ENCODE measurements around the gene PRR19.
"Not testable (repeated sequence)": the region's sequence is repeated elsewhere in the genome, so short reads cannot be mapped to it uniquely, and the experiment has no call there.

Gene PRR19

DNA sequence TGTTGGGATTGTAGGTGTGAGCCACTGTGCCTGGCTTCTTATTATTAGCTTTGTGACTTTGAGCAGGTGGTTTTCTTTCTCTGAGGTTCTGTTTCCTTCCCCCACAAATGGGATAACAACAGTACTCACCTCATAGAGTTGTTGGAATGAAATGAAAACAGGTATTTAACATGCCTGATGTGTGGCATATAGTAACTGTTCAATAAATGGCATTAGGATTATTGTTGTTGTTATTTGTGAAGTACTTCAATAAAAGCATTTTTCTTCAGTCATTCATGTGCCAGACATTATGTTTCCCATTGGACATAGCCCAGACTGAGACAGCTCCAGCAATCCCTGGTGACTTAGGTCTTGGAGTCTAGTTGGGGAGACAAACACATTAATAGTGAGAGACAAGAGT, 25.0 kb downstream of the PRR19 start:
- H3K27ac Mint-ChIP-seq: no peak overlapping the region
- peaks cover 14% of the 10 kb centered on the region for H3K4me1 Mint-ChIP-seq (ENCODE audit: low read depth)
- no peaks in the 10 kb centered on the region for H3K36me3 Mint-ChIP-seq (ENCODE audit: low read depth)
- peaks cover 21% of the 10 kb centered on the region for H3K27me3 Mint-ChIP-seq (ENCODE audit: low read depth)
- DNase-seq (ENCODE audit: low spot score): no peak
- H3K9me3 Mint-ChIP-seq: no peaks in the 10 kb centered on the region
- peak overlapping the region; percentile 86 for H3K4me3 Mint-ChIP-seq

- Mint-ChIP-seq H3K36me3 (ENCODE audit: low read depth) (no peaks in the 10 kb centered on the region), H3K4me3 (no peak overlapping the region), H3K27ac (no peak overlapping the region), H3K27me3 (ENCODE audit: low read depth) (peaks cover 17% of the 10 kb centered on the region), H3K4me1 (ENCODE audit: low read depth) (peaks cover 14% of the 10 kb centered on the region), H3K9me3 (no peaks in the 10 kb centered on the region)
- DNase-seq (ENCODE audit: low spot score): no peak
Observed at GRCh38 chr19:42327381-42327780, 25.4 kb downstream of the PRR19 start.

GRCh38 chr19:42328106-42328505, 26.2 kb downstream of the PRR19 start:
- no peaks in the 10 kb centered on the region for H3K9me3 Mint-ChIP-seq
- no peak overlapping the region for H3K27ac Mint-ChIP-seq
- DNase-seq (ENCODE audit: low spot score): no peak
- peaks cover 10% of the 10 kb centered on the region for H3K27me3 Mint-ChIP-seq (ENCODE audit: low read depth)
- H3K4me1 Mint-ChIP-seq (ENCODE audit: low read depth): peaks cover 14% of the 10 kb centered on the region
- H3K4me3 Mint-ChIP-seq: no peak overlapping the region
- H3K36me3 Mint-ChIP-seq (ENCODE audit: low read depth): no peaks in the 10 kb centered on the region

DNA sequence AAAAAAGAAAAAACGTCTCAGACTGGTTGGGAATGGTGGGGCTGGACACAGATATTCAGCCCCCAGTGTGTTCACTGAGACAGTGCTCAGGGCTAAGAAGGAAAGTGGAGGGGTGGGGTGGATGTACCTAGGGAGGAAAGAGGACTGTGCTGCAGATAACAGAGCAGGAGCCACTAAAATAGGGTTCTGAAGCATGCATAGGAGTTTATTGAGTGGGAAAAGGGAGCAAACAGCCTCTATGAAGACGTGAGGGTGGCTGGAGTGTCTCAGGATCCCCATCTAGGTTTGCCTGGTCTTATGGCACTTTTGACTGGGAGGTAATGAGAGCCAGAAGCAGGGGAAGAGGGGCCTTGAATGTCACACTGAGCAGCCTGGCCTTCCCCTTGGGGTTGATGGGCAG, 26.9 kb downstream of the PRR19 start:
- no peak for DNase-seq (ENCODE audit: low spot score)
- no peak overlapping the region for H3K27ac Mint-ChIP-seq
- H3K36me3 Mint-ChIP-seq (ENCODE audit: low read depth): no peaks in the 10 kb centered on the region
- H3K9me3 Mint-ChIP-seq: no peaks in the 10 kb centered on the region
- H3K4me3 Mint-ChIP-seq: no peak overlapping the region
- peaks cover 6% of the 10 kb centered on the region for H3K27me3 Mint-ChIP-seq (ENCODE audit: low read depth)
- H3K4me1 Mint-ChIP-seq (ENCODE audit: low read depth): peaks cover 14% of the 10 kb centered on the region

DNA sequence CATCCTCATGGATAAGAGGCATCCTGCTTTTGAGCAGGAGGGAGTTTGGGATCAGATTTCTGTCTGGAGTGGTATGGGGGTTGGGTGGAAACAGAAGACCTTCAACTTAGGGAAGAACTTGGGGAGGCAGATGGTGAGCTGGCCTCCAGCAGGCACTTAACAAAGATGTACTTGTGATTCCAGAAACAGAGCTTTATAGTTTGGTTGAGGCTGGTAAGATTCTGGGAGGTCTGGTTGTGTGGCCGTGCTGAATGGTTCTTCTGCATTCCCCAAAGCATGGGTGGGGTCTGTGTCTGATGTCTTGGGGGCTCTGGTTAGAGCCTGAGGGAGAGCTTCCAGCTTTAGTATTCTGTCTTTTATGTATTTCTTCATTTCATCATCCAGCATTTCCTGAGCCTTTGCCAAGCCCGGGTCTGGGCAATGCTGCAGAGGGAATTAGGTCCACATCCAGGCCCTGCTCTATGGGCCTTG, 28.3 kb downstream of the PRR19 start:
- no peaks in the 10 kb centered on the region for H3K36me3 Mint-ChIP-seq (ENCODE audit: low read depth)
- DNase-seq (ENCODE audit: low spot score): no peak
- no peak overlapping the region for H3K27ac Mint-ChIP-seq
- H3K9me3 Mint-ChIP-seq: no peaks in the 10 kb centered on the region
- H3K27me3 Mint-ChIP-seq (ENCODE audit: low read depth): no peaks in the 10 kb centered on the region
- peaks cover 10% of the 10 kb centered on the region for H3K4me1 Mint-ChIP-seq (ENCODE audit: low read depth)
- H3K4me3 Mint-ChIP-seq: no peak overlapping the region

GRCh38 chr19:42331333-42331732, 29.4 kb downstream of the PRR19 start:
- not testable (repeated sequence) for DNase-seq (ENCODE audit: low spot score); H3K4me3 Mint-ChIP-seq; H3K9me3 Mint-ChIP-seq; H3K4me1 Mint-ChIP-seq (ENCODE audit: low read depth); H3K27ac Mint-ChIP-seq; H3K27me3 Mint-ChIP-seq (ENCODE audit: low read depth); H3K36me3 Mint-ChIP-seq (ENCODE audit: low read depth)

DNA sequence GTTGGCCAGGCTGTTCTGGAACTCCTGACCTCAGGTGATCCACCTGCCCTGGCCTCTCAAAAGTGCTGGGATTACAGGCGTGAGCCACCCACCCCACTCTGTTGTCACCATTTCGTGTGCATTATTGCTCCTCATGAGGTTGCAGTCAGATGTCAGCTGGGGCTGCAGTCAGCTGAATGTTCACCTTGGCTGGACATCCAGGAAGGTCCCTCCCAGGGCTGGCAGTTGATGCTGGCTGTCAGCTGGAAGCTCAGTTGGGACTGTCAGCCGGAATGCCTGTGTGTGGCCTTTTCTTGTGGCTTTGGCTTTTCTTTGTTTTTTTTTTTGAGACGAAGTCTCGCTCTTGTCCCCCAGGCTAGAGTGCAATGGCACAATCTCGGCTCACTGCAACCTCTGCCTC, 30.1 kb downstream of the PRR19 start:
- H3K36me3 Mint-ChIP-seq (ENCODE audit: low read depth): no peaks in the 10 kb centered on the region
- no peaks in the 10 kb centered on the region for H3K27me3 Mint-ChIP-seq (ENCODE audit: low read depth)
- H3K4me1 Mint-ChIP-seq (ENCODE audit: low read depth): peaks cover 3% of the 10 kb centered on the region
- no peaks in the 10 kb centered on the region for H3K9me3 Mint-ChIP-seq
- no peak overlapping the region for H3K27ac Mint-ChIP-seq
- no peak for DNase-seq (ENCODE audit: low spot score)
- no peak overlapping the region for H3K4me3 Mint-ChIP-seq

DNA sequence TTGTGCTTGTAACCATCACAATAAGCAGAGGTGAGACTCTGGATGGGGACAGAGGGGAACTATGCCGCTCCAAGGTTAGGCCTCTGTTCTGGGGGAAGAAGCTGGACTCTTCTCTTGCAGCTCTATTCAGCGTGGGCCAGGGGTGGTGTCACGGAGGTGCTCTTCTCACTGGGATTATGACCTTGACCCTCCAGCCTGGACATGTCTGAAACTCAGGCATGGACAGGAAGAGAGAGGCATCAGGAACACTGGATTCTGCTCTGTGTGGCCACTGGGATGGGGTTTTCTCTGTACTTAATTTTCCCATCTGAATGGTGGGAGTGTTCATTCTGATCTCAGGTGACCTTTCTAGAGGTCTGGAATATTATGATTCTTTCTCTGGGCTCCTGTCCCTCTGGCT, 31.1 kb downstream of the PRR19 start:
- Mint-ChIP-seq H3K9me3 (no peaks in the 10 kb centered on the region), H3K27me3 (ENCODE audit: low read depth) (no peaks in the 10 kb centered on the region), H3K27ac (no peak overlapping the region), H3K36me3 (ENCODE audit: low read depth) (no peaks in the 10 kb centered on the region), H3K4me3 (no peak overlapping the region), H3K4me1 (ENCODE audit: low read depth) (no peaks in the 10 kb centered on the region)
- no peak for DNase-seq (ENCODE audit: low spot score)

GRCh38 chr19:42333975-42334696, 32.2 kb downstream of the PRR19 start:
- Mint-ChIP-seq H3K27me3 (ENCODE audit: low read depth) (no peaks in the 10 kb centered on the region), H3K27ac (no peak overlapping the region), H3K36me3 (ENCODE audit: low read depth) (no peaks in the 10 kb centered on the region), H3K4me3 (no peak overlapping the region), H3K9me3 (no peaks in the 10 kb centered on the region), H3K4me1 (ENCODE audit: low read depth) (peaks cover under 1% of the 10 kb centered on the region)
- DNase-seq (ENCODE audit: low spot score): no peak

- Mint-ChIP-seq H3K36me3 (ENCODE audit: low read depth) (no peaks in the 10 kb centered on the region), H3K4me1 (ENCODE audit: low read depth) (peaks cover 5% of the 10 kb centered on the region), H3K4me3 (no peak overlapping the region)
Observed at GRCh38 chr19:42334697-42335373, 32.9 kb downstream of the PRR19 start.

GRCh38 chr19:42335374-42335936, 33.5 kb downstream of the PRR19 start:
- Mint-ChIP-seq H3K4me3 (no peak overlapping the region), H3K27ac (no peak overlapping the region), H3K27me3 (ENCODE audit: low read depth) (no peaks in the 10 kb centered on the region), H3K36me3 (ENCODE audit: low read depth) (no peaks in the 10 kb centered on the region), H3K4me1 (ENCODE audit: low read depth) (peaks cover 5% of the 10 kb centered on the region), H3K9me3 (no peaks in the 10 kb centered on the region)
- DNase-seq (ENCODE audit: low spot score): no peak

More at GRCh38 chr19:42334697-42335373, 32.9 kb downstream of the PRR19 start:
- Mint-ChIP-seq H3K9me3 (no peaks in the 10 kb centered on the region), H3K27me3 (ENCODE audit: low read depth) (no peaks in the 10 kb centered on the region), H3K27ac (no peak overlapping the region)
- DNase-seq (ENCODE audit: low spot score): no peak

DNA sequence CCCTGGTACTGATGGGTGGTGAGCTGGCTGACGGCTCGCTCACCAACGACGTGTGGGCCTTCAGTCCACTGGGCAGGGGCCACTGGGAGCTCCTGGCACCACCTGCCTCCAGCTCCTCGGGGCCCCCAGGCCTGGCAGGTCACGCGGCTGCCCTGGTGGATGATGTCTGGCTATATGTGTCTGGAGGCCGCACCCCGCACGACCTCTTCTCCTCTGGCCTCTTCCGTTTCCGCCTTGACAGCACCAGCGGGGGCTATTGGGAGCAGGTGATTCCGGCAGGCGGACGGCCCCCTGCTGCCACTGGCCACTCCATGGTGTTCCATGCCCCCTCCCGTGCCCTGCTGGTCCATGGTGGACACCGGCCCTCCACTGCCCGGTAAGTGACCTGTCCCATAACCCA, 34.0 kb downstream of the PRR19 start:
- Mint-ChIP-seq H3K27ac (no peak overlapping the region), H3K4me1 (ENCODE audit: low read depth) (peaks cover 5% of the 10 kb centered on the region), H3K9me3 (no peaks in the 10 kb centered on the region), H3K36me3 (ENCODE audit: low read depth) (no peaks in the 10 kb centered on the region), H3K4me3 (no peak overlapping the region), H3K27me3 (ENCODE audit: low read depth) (no peaks in the 10 kb centered on the region)
- DNase-seq (ENCODE audit: low spot score): no peak

- H3K4me3 Mint-ChIP-seq; H3K36me3 Mint-ChIP-seq (ENCODE audit: low read depth); DNase-seq (ENCODE audit: low spot score); H3K27ac Mint-ChIP-seq; H3K27me3 Mint-ChIP-seq (ENCODE audit: low read depth); H3K4me1 Mint-ChIP-seq (ENCODE audit: low read depth); H3K9me3 Mint-ChIP-seq: not testable (repeated sequence)
Observed at GRCh38 chr19:42339126-42339860, 37.4 kb downstream of the PRR19 start.

GRCh38 chr19:42339922-42340321, 38.0 kb downstream of the PRR19 start:
- H3K36me3 Mint-ChIP-seq (ENCODE audit: low read depth); H3K27ac Mint-ChIP-seq; H3K4me1 Mint-ChIP-seq (ENCODE audit: low read depth); H3K27me3 Mint-ChIP-seq (ENCODE audit: low read depth); DNase-seq (ENCODE audit: low spot score); H3K4me3 Mint-ChIP-seq; H3K9me3 Mint-ChIP-seq: not testable (repeated sequence)
